A673 (cell line): ENCODE measurements around the gene JAKMIP1. TPM values are rescaled to one million over a fixed set of nuclear protein-coding genes. Genes with fewer than 3 reads are reported as not detected.

Experiments used
- BruUV-seq: library from RNA; stranded (reverse); fragments of 400-500 nt; replicated peaks from 2 replicates; lab custom pipeline; 2021; lab: Mats Ljungman, UMichigan
- CTCF ChIA-PET: fragments of 300-600 bp; sonication (Branson Sonifier 250); formaldehyde crosslinking; loops from one replicate; lab custom pipeline; 2022; ENCODE audit warnings: antibody characterized with exemption; lab: Charles Lee
- POLR2A ChIA-PET: fragments of 300-600 bp; sonication (Branson Sonifier 250); formaldehyde crosslinking; loops from one replicate; lab custom pipeline; 2022; ENCODE audit warnings: antibody characterized with exemption; ENCODE audit not compliant: low non-redundant PET; lab: Charles Lee
- DNase-seq: peaks from one replicate; pipeline ENCODE4 v3.0.0-alpha.2; 2015; ENCODE audit warnings: low spot score
- H3K27ac ChIP-seq: fragments of 200-600 bp; sonication (generic); 2 replicates; pipeline ENCODE4 v1.5.1; 2016; ENCODE audit warnings: mixed run types, low read depth, mild to moderate bottlenecking, mixed read lengths, antibody characterized with exemption, low read length; ENCODE audit not compliant: poor library complexity, severe bottlenecking
- H3K27me3 ChIP-seq: fragments of 200-600 bp; sonication (generic); replicated peaks from 2 replicates; pipeline ENCODE4 v1.6.1; 2017; ENCODE audit warnings: mixed run types, low read depth, mild to moderate bottlenecking, mixed read lengths, antibody characterized with exemption, low read length; ENCODE audit not compliant: insufficient read depth, poor library complexity
- H3K36me3 ChIP-seq: fragments of 200-600 bp; sonication (generic); 2 replicates; pipeline ENCODE4 v1.6.1; 2016; ENCODE audit warnings: mixed run types, mild to moderate bottlenecking, mixed read lengths, antibody characterized with exemption, low read length; ENCODE audit not compliant: insufficient read depth, poor library complexity, severe bottlenecking
- H3K4me1 ChIP-seq: fragments of 200-600 bp; sonication (generic); 2 replicates; pipeline ENCODE4 v1.6.1; 2017; ENCODE audit warnings: mixed run types, mild to moderate bottlenecking, mixed read lengths, antibody characterized with exemption, low read length; ENCODE audit not compliant: insufficient read depth, poor library complexity, severe bottlenecking
- H3K4me3 ChIP-seq: fragments of 200-600 bp; sonication (generic); 2 replicates; pipeline ENCODE4 v1.5.1; 2016; ENCODE audit warnings: low read depth, mixed run types, mild to moderate bottlenecking, mixed read lengths, low read length; ENCODE audit not compliant: poor library complexity, severe bottlenecking
- H3K9me3 ChIP-seq: fragments of 200-600 bp; sonication (generic); 2 replicates; pipeline ENCODE4 v1.6.1; 2016; ENCODE audit warnings: mixed run types, low read depth, mild to moderate bottlenecking, mixed read lengths, antibody characterized with exemption, low read length; ENCODE audit not compliant: poor library complexity, severe bottlenecking
- EZH2 ChIP-seq: fragments of 200-600 bp; sonication (generic); IDR thresholded peaks from 2 replicates; pipeline ENCODE4 v1.6.1; 2017; ENCODE audit warnings: borderline replicate concordance, low read depth, mild to moderate bottlenecking, mixed read lengths, antibody characterized with exemption, low read length; ENCODE audit not compliant: poor library complexity, severe bottlenecking
- intact Hi-C: fragments of 100-400 bp; cut with micrococcal nuclease; formaldehyde crosslinking; loops from one replicate; pipeline ENCODE4 v1.10.0; 2022; ENCODE audit not compliant: unreplicated experiment
- total RNA-seq: library from RNA; stranded (reverse); gene quantifications from 2 replicates; pipeline ENCODE4 v1.2.3, GENCODE V29; 2021
- TF ChIP-seq, protein P1 (sequence below): fragments of 300-800, 200-600 bp; sonication (generic); conservative IDR thresholded peaks from 2 replicates; pipeline ENCODE4 v1.5.1; 2017; ENCODE audit warnings: low read depth, mild to moderate bottlenecking, antibody characterized with exemption, low read length, moderate library complexity, mixed read lengths

Gene JAKMIP1
- total RNA-seq, 1 experiment from 2014 or later: not detected

- Histone ChIP-seq H3K4me1 (peaks cover 10% of the 10 kb centered on the region), H3K27me3 (no peaks in the 10 kb centered on the region), H3K27ac (no peak overlapping the region), H3K36me3 (no peaks in the 10 kb centered on the region), H3K4me3 (no peak overlapping the region), H3K9me3 (peaks cover 12% of the 10 kb centered on the region)
- intact Hi-C loops: no loop called here
- ChIA-PET CTCF (no interaction called here), POLR2A (no interaction called here)
- no peak for DNase-seq
- TF ChIP-seq, protein P1, sequence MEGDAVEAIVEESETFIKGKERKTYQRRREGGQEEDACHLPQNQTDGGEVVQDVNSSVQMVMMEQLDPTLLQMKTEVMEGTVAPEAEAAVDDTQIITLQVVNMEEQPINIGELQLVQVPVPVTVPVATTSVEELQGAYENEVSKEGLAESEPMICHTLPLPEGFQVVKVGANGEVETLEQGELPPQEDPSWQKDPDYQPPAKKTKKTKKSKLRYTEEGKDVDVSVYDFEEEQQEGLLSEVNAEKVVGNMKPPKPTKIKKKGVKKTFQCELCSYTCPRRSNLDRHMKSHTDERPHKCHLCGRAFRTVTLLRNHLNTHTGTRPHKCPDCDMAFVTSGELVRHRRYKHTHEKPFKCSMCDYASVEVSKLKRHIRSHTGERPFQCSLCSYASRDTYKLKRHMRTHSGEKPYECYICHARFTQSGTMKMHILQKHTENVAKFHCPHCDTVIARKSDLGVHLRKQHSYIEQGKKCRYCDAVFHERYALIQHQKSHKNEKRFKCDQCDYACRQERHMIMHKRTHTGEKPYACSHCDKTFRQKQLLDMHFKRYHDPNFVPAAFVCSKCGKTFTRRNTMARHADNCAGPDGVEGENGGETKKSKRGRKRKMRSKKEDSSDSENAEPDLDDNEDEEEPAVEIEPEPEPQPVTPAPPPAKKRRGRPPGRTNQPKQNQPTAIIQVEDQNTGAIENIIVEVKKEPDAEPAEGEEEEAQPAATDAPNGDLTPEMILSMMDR: no peak
- no peak for TF ChIP-seq EZH2
- BruUV-seq: no TSS peak
Measured at GRCh38 chr4:5984843-5985242, 215.5 kb downstream of the JAKMIP1 start.

- peaks cover 14% of the 10 kb centered on the region for H3K4me1 ChIP-seq
- no peak for DNase-seq
- no TSS peak for BruUV-seq
- peaks cover 12% of the 10 kb centered on the region for H3K9me3 ChIP-seq
- H3K4me3 ChIP-seq: no peak overlapping the region
- CTCF ChIA-PET: interaction anchor here (0.7 to 1.7 kb wide), 3 partner anchors 16 to 162 kb away, joined by 3 to 5 read pairs (median 4); no protein-coding TSS in a partner anchor
- POLR2A ChIA-PET: no interaction called here
- intact Hi-C loops: no loop called here
- H3K27ac ChIP-seq: no peak overlapping the region
- no peaks in the 10 kb centered on the region for H3K36me3 ChIP-seq
- TF ChIP-seq, protein P1: no peak
- no peak for TF ChIP-seq EZH2
- H3K27me3 ChIP-seq: no peaks in the 10 kb centered on the region
Measured at GRCh38 chr4:5982156-5982973, 218.0 kb downstream of the JAKMIP1 start.

GRCh38 chr4:5980436-5981155 lies 219.8 kb downstream of the JAKMIP1 start:
- peaks cover 23% of the 10 kb centered on the region for H3K4me1 ChIP-seq
- no TSS peak for BruUV-seq
- ChIA-PET CTCF (interaction anchor here (0.7 to 1.9 kb wide), 4 partner anchors 21 to 729 kb away, joined by 3 to 11 read pairs (median 4); partner anchors contain the start of genes EVC2 and MRFAP1L1), POLR2A (no interaction called here)
- H3K27me3 ChIP-seq: no peaks in the 10 kb centered on the region
- peak overlapping the region; percentile 9 for H3K4me3 ChIP-seq
- intact Hi-C loops: loop anchor here (2.0 kb wide), 2 partner anchors 110 to 160 kb away; no protein-coding TSS in a partner anchor
- DNase-seq: peak; percentile 76
- no peaks in the 10 kb centered on the region for H3K36me3 ChIP-seq
- H3K9me3 ChIP-seq: peaks cover 12% of the 10 kb centered on the region
- TF ChIP-seq EZH2: no peak
- TF ChIP-seq, protein P1: peak; percentile 53
- no peak overlapping the region for H3K27ac ChIP-seq
